D721Med (cell line): ENCODE measurements around the gene ECD.

Experiments
- DNase-seq: peaks from one replicate; pipeline ENCODE4 v3.0.0; 2011; ENCODE audit warnings: low spot score; ENCODE audit not compliant: insufficient read length
- FAIRE-seq: peaks from 2 replicates; lab custom pipeline; 2011; peaks lifted over from hg19 to GRCh38; lab: Jason Lieb, UNC
- TF ChIP-seq, protein P1 (sequence below): IDR thresholded peaks from 2 replicates; pipeline ENCODE4 v1.5.1; 2012; ENCODE audit warnings: mild to moderate bottlenecking, control low read depth; ENCODE audit not compliant: insufficient read depth; ENCODE audit errors: missing control alignments

The ECD gene

DNA sequence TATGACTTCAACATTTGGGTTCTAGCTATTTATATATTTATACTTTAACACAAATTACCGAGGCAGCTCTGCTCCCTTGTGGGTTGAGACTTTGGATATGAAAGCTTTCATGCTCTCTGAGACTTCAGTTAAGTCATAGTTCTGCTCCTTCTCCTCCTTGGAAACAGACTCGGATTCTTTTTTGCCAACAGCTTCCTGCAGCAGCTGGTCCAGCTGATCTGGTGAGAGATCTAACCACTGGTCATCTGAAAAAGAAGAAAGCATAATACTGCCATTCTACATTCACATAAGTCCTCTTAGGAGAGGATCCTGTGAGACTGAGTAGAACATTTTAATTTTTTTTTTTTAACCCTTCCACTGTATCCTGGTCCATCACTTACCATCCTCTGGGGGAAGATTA, 28.6 kb downstream of the ECD start:
- no peak for DNase-seq
- no peak for FAIRE-seq
- TF ChIP-seq, protein P1, sequence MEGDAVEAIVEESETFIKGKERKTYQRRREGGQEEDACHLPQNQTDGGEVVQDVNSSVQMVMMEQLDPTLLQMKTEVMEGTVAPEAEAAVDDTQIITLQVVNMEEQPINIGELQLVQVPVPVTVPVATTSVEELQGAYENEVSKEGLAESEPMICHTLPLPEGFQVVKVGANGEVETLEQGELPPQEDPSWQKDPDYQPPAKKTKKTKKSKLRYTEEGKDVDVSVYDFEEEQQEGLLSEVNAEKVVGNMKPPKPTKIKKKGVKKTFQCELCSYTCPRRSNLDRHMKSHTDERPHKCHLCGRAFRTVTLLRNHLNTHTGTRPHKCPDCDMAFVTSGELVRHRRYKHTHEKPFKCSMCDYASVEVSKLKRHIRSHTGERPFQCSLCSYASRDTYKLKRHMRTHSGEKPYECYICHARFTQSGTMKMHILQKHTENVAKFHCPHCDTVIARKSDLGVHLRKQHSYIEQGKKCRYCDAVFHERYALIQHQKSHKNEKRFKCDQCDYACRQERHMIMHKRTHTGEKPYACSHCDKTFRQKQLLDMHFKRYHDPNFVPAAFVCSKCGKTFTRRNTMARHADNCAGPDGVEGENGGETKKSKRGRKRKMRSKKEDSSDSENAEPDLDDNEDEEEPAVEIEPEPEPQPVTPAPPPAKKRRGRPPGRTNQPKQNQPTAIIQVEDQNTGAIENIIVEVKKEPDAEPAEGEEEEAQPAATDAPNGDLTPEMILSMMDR = no peak

DNA sequence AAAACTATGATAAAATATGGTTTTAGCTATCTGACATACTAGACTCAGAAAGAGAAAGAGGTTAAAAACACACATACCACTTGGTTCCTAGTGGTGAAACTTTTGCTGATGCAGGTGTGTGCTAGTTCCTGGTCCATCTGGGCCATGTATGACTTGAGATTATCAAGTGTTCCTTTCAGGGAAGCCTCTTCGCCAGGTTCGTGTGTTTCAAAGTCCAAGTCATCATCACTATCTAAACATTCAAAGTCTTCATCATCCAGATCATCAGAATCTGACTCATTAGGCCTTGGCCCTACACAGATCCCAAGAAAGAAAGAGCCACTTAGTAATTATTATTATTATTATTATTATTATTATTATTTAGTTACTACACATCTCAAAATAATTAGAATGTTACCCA, 31.2 kb downstream of the ECD start:
- FAIRE-seq = no peak
- TF ChIP-seq, protein P1 = no peak
- DNase-seq = no peak

DNA sequence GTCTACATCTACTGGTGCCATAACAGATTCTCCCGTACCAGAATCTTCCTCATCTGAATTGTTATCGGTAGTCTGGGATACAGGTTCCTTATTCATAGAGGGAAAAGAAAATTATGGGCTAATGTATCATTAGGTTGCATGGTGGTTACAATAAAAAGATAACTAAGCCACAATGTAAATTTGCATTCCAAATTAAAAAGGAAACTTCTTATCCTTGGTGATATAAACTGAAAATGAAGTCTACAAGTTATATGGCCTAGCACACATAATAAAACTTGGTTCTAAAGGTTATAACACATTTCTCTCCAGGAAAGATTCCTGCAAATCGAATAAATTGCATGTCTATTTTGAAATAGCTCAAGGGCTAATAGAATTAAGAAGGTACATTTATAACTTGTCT, 33.1 kb downstream of the ECD start:
- DNase-seq (no peak), FAIRE-seq (no peak)
- TF ChIP-seq, protein P1 = no peak

DNA sequence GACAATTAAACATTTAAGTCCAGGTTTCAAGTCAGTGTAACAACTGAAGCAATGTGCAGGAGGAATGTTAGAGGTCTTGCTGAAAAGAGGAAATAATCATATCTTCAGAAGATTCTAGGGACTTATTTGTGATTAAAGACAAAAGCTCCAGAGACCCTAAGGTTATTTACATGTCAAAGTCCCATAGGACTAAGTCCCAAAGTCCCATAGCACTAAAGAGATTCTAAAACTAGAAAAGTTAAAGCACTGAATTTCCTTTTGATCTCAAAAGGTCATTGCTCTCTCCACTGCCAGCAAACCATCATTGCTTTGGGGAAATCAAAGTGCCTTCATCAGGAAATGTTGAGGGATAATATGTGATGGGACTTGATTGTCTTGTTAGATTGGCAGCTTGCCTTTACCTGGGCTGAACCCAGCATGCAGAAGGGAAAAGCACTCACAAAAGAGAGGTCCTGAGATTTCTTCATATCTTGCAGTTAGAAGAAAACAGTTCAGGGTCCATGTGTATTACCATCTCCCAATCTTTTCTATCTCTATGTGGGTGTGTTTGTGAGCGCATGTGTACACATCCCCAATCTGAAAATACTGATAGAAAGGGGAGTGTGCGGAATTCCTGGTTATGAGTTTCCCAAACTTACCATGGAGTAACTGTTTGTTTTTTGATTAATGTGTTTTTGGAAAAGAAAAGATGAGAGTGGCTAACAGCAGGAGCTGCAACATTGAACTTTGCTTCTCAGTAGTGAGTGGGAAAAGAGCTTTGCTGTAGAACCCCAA, 35.7 kb downstream of the ECD start:
- FAIRE-seq (no peak), DNase-seq (no peak)
- TF ChIP-seq, protein P1 = no peak

DNA sequence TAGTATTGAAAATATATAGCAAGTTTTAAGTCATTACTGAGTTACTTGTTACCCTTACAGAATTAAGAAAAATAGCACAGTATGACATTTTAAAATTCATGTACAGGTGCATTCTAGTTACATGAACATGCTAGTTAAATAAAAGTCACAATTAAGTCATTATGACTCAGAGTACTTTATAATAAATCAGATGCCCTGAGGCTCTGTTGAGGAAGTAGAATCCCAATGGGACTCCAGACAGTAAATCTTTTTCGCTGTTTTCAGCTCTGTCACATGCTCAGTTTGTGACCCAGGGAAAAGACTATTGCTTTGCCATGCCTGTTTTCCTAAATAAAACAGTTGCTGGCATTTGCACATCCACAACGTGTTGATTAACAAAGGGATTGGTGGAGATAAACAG, 36.5 kb downstream of the ECD start:
- FAIRE-seq (no peak), DNase-seq (no peak)
- TF ChIP-seq, protein P1 = no peak

DNA sequence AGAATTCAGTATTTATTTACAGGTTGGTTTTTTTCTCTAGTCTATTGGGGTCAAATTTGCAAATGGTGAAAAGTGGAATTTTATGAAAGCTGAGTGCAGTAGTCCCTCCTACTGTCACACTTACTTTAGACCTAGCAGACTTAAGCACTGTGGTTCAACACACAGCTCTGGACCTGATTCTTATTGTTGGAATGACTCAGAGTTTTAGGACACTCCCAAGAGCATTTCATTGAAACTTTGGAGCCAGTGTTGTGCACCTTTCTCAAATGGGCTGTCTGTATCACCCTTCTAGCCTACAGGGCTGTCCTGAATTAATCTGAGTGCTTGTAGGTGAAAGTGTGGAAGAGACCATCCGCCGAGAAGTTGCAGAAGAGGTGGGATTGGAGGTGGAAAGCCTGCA, 41.5 kb downstream of the ECD start:
- FAIRE-seq (no peak), DNase-seq (no peak)
- TF ChIP-seq, protein P1 = no peak

DNA sequence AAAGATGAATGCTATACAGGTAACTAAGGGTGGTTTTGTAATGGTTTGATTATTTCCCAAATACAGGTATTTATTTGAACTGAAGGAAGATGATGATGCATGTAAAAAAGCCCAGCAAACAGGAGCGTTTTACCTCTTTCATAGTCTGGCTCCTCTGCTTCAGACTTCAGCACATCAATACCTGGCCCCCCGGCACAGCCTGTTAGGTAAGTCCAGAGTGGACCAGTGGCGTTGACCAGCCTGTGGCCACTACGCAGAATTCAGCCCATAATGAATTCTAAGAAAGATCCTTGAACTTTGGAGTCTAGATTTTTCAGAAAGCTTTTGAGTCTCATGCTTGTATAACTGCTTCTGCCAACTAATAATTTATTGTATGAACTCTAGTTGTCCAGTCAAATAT, 47.9 kb downstream of the ECD start:
- TF ChIP-seq, protein P1 = no peak
- FAIRE-seq (no peak), DNase-seq (no peak)
